OCI-LY1 (cell line): ENCODE measurements around the gene HBZ.

Experiments
- H2AFZ ChIP-seq: fragments of 200-600 bp; sonication (generic), shearing (Covaris generic); 2 replicates; pipeline ENCODE4 v1.6.0; 2014; ENCODE audit warnings: antibody characterized with exemption, mild to moderate bottlenecking, low read length
- H3F3A ChIP-seq: fragments of 200-600 bp; sonication (generic), shearing (Covaris generic); 2 replicates; pipeline ENCODE4 v1.6.0; 2014; ENCODE audit warnings: mild to moderate bottlenecking, antibody characterized with exemption, low read length, moderate library complexity; ENCODE audit not compliant: insufficient read depth
- H3K27ac ChIP-seq: fragments of 200-600 bp; sonication (generic); 2 replicates; pipeline ENCODE4 v1.5.1; 2014; ENCODE audit warnings: low read length, mixed run types, mild to moderate bottlenecking, low read depth; ENCODE audit not compliant: poor library complexity, severe bottlenecking
- H3K27me3 ChIP-seq: fragments of 200-600 bp; sonication (generic); 2 replicates; pipeline ENCODE4 v1.6.0; 2014; ENCODE audit warnings: antibody characterized with exemption, mild to moderate bottlenecking, low read length, moderate library complexity; ENCODE audit not compliant: insufficient read depth
- H3K36me3 ChIP-seq: fragments of 200-600 bp; sonication (generic); 2 replicates; pipeline ENCODE4 v1.6.1; 2014; ENCODE audit warnings: mild to moderate bottlenecking, antibody characterized with exemption, low read length, moderate library complexity, mixed read lengths; ENCODE audit not compliant: insufficient read depth
- H3K4me1 ChIP-seq: fragments of 200-600 bp; sonication (generic); 2 replicates; pipeline ENCODE4 v1.5.1; 2014; ENCODE audit warnings: mild to moderate bottlenecking, low read length, moderate library complexity; ENCODE audit not compliant: insufficient read depth, severe bottlenecking
- H3K4me2 ChIP-seq: fragments of 200-600 bp; sonication (generic), shearing (Covaris generic); 2 replicates; pipeline ENCODE4 v1.6.1; 2014; ENCODE audit warnings: low read length
- H3K4me3 ChIP-seq: fragments of 200-600 bp; sonication (generic); 2 replicates; pipeline ENCODE4 v1.5.1; 2014; ENCODE audit warnings: low read length, low read depth, mild to moderate bottlenecking, mixed read lengths; ENCODE audit not compliant: poor library complexity, severe bottlenecking
- H3K79me2 ChIP-seq: fragments of 200-600 bp; shearing (Covaris generic); 2 replicates; pipeline ENCODE4 v1.6.1; 2016; ENCODE audit warnings: mixed run types, low read length, mixed read lengths; ENCODE audit not compliant: insufficient read depth
- H3K9ac ChIP-seq: fragments of 200-600 bp; sonication (generic), shearing (Covaris generic); 2 replicates; pipeline ENCODE4 v1.6.1; 2014; ENCODE audit warnings: mild to moderate bottlenecking, low read length, mixed read lengths
- H3K9me2 ChIP-seq: fragments of 200-600 bp; sonication (generic), shearing (Covaris generic); 2 replicates; pipeline ENCODE4 v1.6.1; 2014; ENCODE audit warnings: low read depth, mild to moderate bottlenecking, low read length, mixed read lengths
- H3K9me3 ChIP-seq: fragments of 200-600 bp; shearing (Covaris generic); 2 replicates; pipeline ENCODE4 v1.6.1; 2014; ENCODE audit warnings: low read length, mixed read lengths
- H4K20me1 ChIP-seq: fragments of 200-600 bp; sonication (generic), shearing (Covaris generic); 2 replicates; pipeline ENCODE4 v1.6.0; 2016; ENCODE audit warnings: mild to moderate bottlenecking, low read length; ENCODE audit not compliant: insufficient read depth
- EZH2 ChIP-seq: fragments of 200-600 bp; sonication (generic), shearing (Covaris generic); IDR thresholded peaks from 2 replicates; pipeline ENCODE4 v1.8.0; 2017; ENCODE audit warnings: borderline replicate concordance, mixed run types, mild to moderate bottlenecking, antibody characterized with exemption, low read length, moderate library complexity, mixed read lengths
- TF ChIP-seq, protein P1 (sequence below): fragments of 200-600 bp; sonication (generic), shearing (Covaris generic); IDR thresholded peaks from 2 replicates; pipeline ENCODE4 v1.5.1; 2017; ENCODE audit warnings: mild to moderate bottlenecking, antibody characterized with exemption, low read length, moderate library complexity, mixed read lengths

Gene HBZ

GRCh38 chr16:142405-142967 lies 10.0 kb upstream of the HBZ start:
- Histone ChIP-seq H3K4me1 (peaks cover 7% of the 10 kb centered on the region), H3K4me3 (no peak overlapping the region), H3K27ac (no peak overlapping the region), H3K9me2 (no peaks in the 10 kb centered on the region), H3K9ac (no peak overlapping the region), H3K79me2 (peaks cover 3% of the 10 kb centered on the region; the same call in 1 of the 2 replicates), H3K4me2 (no peak overlapping the region), H3K36me3 (no peaks in the 10 kb centered on the region), H4K20me1 (no peaks in the 10 kb centered on the region), H3K27me3 (no peaks in the 10 kb centered on the region; the same call in 1 of the 2 replicates), H3K9me3 (no peaks in the 10 kb centered on the region), H3F3A (peaks cover 6% of the 10 kb centered on the region; the same call in 1 of the 2 replicates), H2AFZ (no peak overlapping the region)
- TF ChIP-seq, protein P1, sequence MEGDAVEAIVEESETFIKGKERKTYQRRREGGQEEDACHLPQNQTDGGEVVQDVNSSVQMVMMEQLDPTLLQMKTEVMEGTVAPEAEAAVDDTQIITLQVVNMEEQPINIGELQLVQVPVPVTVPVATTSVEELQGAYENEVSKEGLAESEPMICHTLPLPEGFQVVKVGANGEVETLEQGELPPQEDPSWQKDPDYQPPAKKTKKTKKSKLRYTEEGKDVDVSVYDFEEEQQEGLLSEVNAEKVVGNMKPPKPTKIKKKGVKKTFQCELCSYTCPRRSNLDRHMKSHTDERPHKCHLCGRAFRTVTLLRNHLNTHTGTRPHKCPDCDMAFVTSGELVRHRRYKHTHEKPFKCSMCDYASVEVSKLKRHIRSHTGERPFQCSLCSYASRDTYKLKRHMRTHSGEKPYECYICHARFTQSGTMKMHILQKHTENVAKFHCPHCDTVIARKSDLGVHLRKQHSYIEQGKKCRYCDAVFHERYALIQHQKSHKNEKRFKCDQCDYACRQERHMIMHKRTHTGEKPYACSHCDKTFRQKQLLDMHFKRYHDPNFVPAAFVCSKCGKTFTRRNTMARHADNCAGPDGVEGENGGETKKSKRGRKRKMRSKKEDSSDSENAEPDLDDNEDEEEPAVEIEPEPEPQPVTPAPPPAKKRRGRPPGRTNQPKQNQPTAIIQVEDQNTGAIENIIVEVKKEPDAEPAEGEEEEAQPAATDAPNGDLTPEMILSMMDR, result no peak
- TF ChIP-seq EZH2, result no peak

- H3K4me2 ChIP-seq, result no peak overlapping the region
- TF ChIP-seq, protein P1, result no peak
- TF ChIP-seq EZH2, result no peak
- peaks cover 6% of the 10 kb centered on the region; the same call in 1 of the 2 replicates for H3F3A ChIP-seq
- no peak overlapping the region for H3K4me3 ChIP-seq
- H3K36me3 ChIP-seq, result no peaks in the 10 kb centered on the region
- no peaks in the 10 kb centered on the region for H3K79me2 ChIP-seq
- no peaks in the 10 kb centered on the region for H4K20me1 ChIP-seq
- peaks cover 3% of the 10 kb centered on the region for H3K4me1 ChIP-seq
- no peaks in the 10 kb centered on the region for H3K9me3 ChIP-seq
- H3K9me2 ChIP-seq, result no peaks in the 10 kb centered on the region
- no peak overlapping the region for H2AFZ ChIP-seq
- H3K9ac ChIP-seq, result no peak overlapping the region
- no peak overlapping the region for H3K27ac ChIP-seq
- H3K27me3 ChIP-seq, result no peaks in the 10 kb centered on the region; the same call in 1 of the 2 replicates
These were observed 9.4 kb upstream of the HBZ start for GRCh38 chr16:143047-143446.

- H3K36me3 ChIP-seq, result no peaks in the 10 kb centered on the region
- no peaks in the 10 kb centered on the region for H4K20me1 ChIP-seq
- no peaks in the 10 kb centered on the region for H3K9me2 ChIP-seq
- H3K4me3 ChIP-seq, result no peak overlapping the region
- no peak overlapping the region for H2AFZ ChIP-seq
- H3K27me3 ChIP-seq, result no peaks in the 10 kb centered on the region; the same call in 1 of the 2 replicates
- no peak overlapping the region for H3K9ac ChIP-seq
- peaks cover 6% of the 10 kb centered on the region; the same call in 1 of the 2 replicates for H3F3A ChIP-seq
- H3K27ac ChIP-seq, result no peak overlapping the region
- no peaks in the 10 kb centered on the region for H3K79me2 ChIP-seq
- TF ChIP-seq, protein P1, result no peak
- TF ChIP-seq EZH2, result no peak
- H3K4me2 ChIP-seq, result no peak overlapping the region
- H3K4me1 ChIP-seq, result peaks cover 3% of the 10 kb centered on the region
- no peaks in the 10 kb centered on the region for H3K9me3 ChIP-seq
These were observed 9.0 kb upstream of the HBZ start for GRCh38 chr16:143456-143855.
